ENCODE results near the gene PNPLA7. TPM values are rescaled to one million over a fixed set of nuclear protein-coding genes. Genes with fewer than 3 reads are reported as not detected.
A peak's percentile ranks its signal among the peaks of the same experiment; 100 is the strongest.

The PNPLA7 gene
- polyA plus RNA-seq, 1 of the 3 experiments (the other 2 are of a cell fraction) = 0.99 TPM

- ChIA-PET CTCF (interaction anchor here (0.7 to 4.0 kb wide), 17 partner anchors 8 to 325 kb away, joined by 3 to 27 read pairs (median 3); partner anchors contain the start of genes EHMT1, MRPL41 and ZMYND19), POLR2A (no interaction called here)
- Histone ChIP-seq H3K4me2 (peak within 1 kb of the TSS; percentile 93), H3K9ac (peak within 1 kb of the TSS; percentile 85), H3K4me1 (ENCODE audit: control insufficient read depth in 1 of 2, insufficient read depth in 2 of 2, low read depth in 1 of 2, low read length in 1 of 2) (peaks cover 6 to 14% of the 10 kb centered on the region in 2 experiments; a peak in 3 of 4 replicates), H3K9me3 (no peaks in the 10 kb centered on the region), H3K27me3 (ENCODE audit: insufficient read depth) (no peaks in the 10 kb centered on the region), H4K20me1 (ENCODE audit: insufficient read depth) (0 out of 2 replicates have a peak, but pooled peaks cover 7% of the 10 kb centered on the region), H3K27ac (ENCODE audit: low read depth in 2 of 2, low read length in 1 of 2) (peak within 1 kb of the TSS; percentile 68 to 89), H3K4me3 (ENCODE audit: low read depth in 2 of 2, low read length in 1 of 2) (peak within 1 kb of the TSS; percentile 95 to 97), H3F3A (replicated peaks; ENCODE audit: insufficient read depth) (peaks cover 3% of the 10 kb centered on the region), H3K9me2 (no peaks in the 10 kb centered on the region), H2AFZ (ENCODE audit: low read depth) (peak within 1 kb of the TSS; percentile 65; the same call in 1 of the 2 replicates), H3K36me3 (replicated peaks in 1 of 2; ENCODE audit: control insufficient read depth in 1 of 2, insufficient read depth in 2 of 2, low read length in 1 of 2) (peaks cover 11 to 54% of the 10 kb centered on the region in 2 experiments), H3K79me2 (ENCODE audit: insufficient read depth) (peaks cover 48% of the 10 kb centered on the region)
- peak; percentile 100 for DNase-seq
- TF ChIP-seq NRF1 (IDR thresholded peaks at IDR 0.05; ENCODE audit: low read depth, low read length) = peak; percentile 22; the same call in 1 of the 2 replicates
- TF ChIP-seq RXRA (IDR thresholded peaks at IDR 0.05; ENCODE audit: borderline replicate concordance, low read depth) = no peak
- no peak for TF ChIP-seq SMC3 (IDR thresholded peaks at IDR 0.05; ENCODE audit: low read depth, low read length)
- no peak for TF ChIP-seq TEAD4 (IDR thresholded peaks at IDR 0.05; ENCODE audit: borderline replicate concordance, insufficient read depth)
- TF ChIP-seq YY1 (IDR thresholded peaks at IDR 0.05; ENCODE audit: low read depth) = peak; percentile 32; the same call in 1 of the 2 replicates
- no peak for TF ChIP-seq SIN3A (IDR thresholded peaks at IDR 0.05; ENCODE audit: borderline replicate concordance, low read depth, low read length)
- TF ChIP-seq ELF1 (IDR thresholded peaks at IDR 0.05) = peak; percentile 54; the same call in 1 of the 2 replicates
- TF ChIP-seq TAF1 (IDR thresholded peaks at IDR 0.05; ENCODE audit: borderline replicate concordance, low read depth, low read length) = peak; percentile 69; the same call in 1 of the 2 replicates
- no peak for TF ChIP-seq FOXJ3 (CRISPR knock-in tag; IDR thresholded peaks at IDR 0.05)
- 0 out of 2 replicates have a peak, but pooled peaks have one; percentile 19 for TF ChIP-seq RCOR1 (IDR thresholded peaks at IDR 0.05; ENCODE audit: low read length)
- TF ChIP-seq TCF12 (IDR thresholded peaks at IDR 0.05) = no peak; the same call in 1 of the 2 replicates
- peak; percentile 32; the same call in 1 of the 2 replicates for TF ChIP-seq PBX3 (IDR thresholded peaks at IDR 0.05)
- TF ChIP-seq RFX5 (IDR thresholded peaks at IDR 0.05; ENCODE audit: low read length) = no peak
- peak; percentile 84 for TF ChIP-seq CTCF (IDR thresholded peaks at IDR 0.05)
- TF ChIP-seq MEF2A (IDR thresholded peaks at IDR 0.05; ENCODE audit: borderline replicate concordance, low read depth) = no peak
- 0 out of 2 replicates have a peak, but pooled peaks have one; percentile 7 for TF ChIP-seq RAD21 (IDR thresholded peaks at IDR 0.05; ENCODE audit: low read length)
- TF ChIP-seq JUND (IDR thresholded peaks at IDR 0.05) = no peak
- peak; percentile 78 for TF ChIP-seq POLR2AphosphoS5 (IDR thresholded peaks at IDR 0.05; ENCODE audit: low read depth, low read length)
- peak; percentile 59 for TF ChIP-seq MXI1 (IDR thresholded peaks at IDR 0.05; ENCODE audit: low read depth, low read length)
- peak; percentile 95 for TF ChIP-seq CHD2 (IDR thresholded peaks at IDR 0.05; ENCODE audit: low read length, partially characterized antibody)
- no peak for TF ChIP-seq IRF3 (IDR thresholded peaks at IDR 0.05; ENCODE audit: low read depth, low read length)
- peak; percentile 95 for TF ChIP-seq GABPA (IDR thresholded peaks at IDR 0.05; ENCODE audit: low read depth)
- no peak for TF ChIP-seq EP300 (IDR thresholded peaks at IDR 0.05; ENCODE audit: borderline replicate concordance in 1 of 2, low read depth in 1 of 2, low read length in 1 of 2)
- peak; percentile 11; the same call in 1 of the 2 replicates for TF ChIP-seq NFIC (IDR thresholded peaks at IDR 0.05; ENCODE audit: borderline replicate concordance)
- TF ChIP-seq EZH2phosphoT487 (IDR thresholded peaks at IDR 0.05; ENCODE audit: borderline replicate concordance, low read depth) = no peak
- 21% methylated on average over 34 of the region's 82 CpGs for WGBS (ENCODE audit: low lambda C conversion rate)
These were observed 28.5 kb upstream of the PNPLA7 start, which contains the start of gene DPH7 for GRCh38 chr9:137578518-137579258. TSS of gene DPH7 (minus strand) at chr9:137578925. CDS start at chr9:137578777, 148 bp downstream.

All from SK-N-SH (cell line).